Gastroesophageal sphincter (tissue), 3 donors: ENCODE data around the gene FHOD3.

ENCODE experiments used
- CTCF ChIP-seq, 4 experiments: fragments of 200-600 bp in 2 of 4; fragments of 450-650 bp in 2 of 4; sonication (generic) in 1 of 4; IDR thresholded peaks; one replicate each; pipeline ENCODE4 v1.5.1; 2017 to 2019; ENCODE audit warnings: antibody characterized with exemption in 4 of 4, mild to moderate bottlenecking in 2 of 4, moderate library complexity in 2 of 4
- EP300 ChIP-seq: sonication (generic); formaldehyde crosslinking; IDR thresholded peaks from one replicate; pipeline ENCODE4 v1.6.1; 2017; ENCODE audit warnings: antibody characterized with exemption, mild to moderate bottlenecking

GRCh38 chr18:36564841-36565240 is 267.3 kb downstream of the FHOD3 start:
- TF ChIP-seq CTCF (IDR thresholded peaks at IDR 0.05) (no peak), EP300 (no peak)
